Embryonic facial prominence (tissue), 1 donor: ENCODE results near the gene IQGAP3.
A peak's percentile ranks its signal among the peaks of the same experiment; 100 is the strongest.
"Not testable (repeated sequence)": the region's sequence is repeated elsewhere in the genome, so short reads cannot be mapped to it uniquely, and the experiment has no call there.

Source experiments
- DNase-seq: peaks from one replicate; pipeline ENCODE4 v3.0.0-alpha.2; 2016; ENCODE audit errors: extremely low spot score

Gene IQGAP3

GRCh38 chr1:156572663-156573018, 276 bp upstream of the IQGAP3 start:
- no peak for DNase-seq

- peak; percentile 43 for DNase-seq
Observed at GRCh38 chr1:156571261-156571852, 1.0 kb downstream of the IQGAP3 start.

- no peak for DNase-seq
Observed at GRCh38 chr1:156566436-156566835, 5.9 kb downstream of the IQGAP3 start.

GRCh38 chr1:156565519-156565918, 6.8 kb downstream of the IQGAP3 start:
- DNase-seq: no peak

GRCh38 chr1:156560585-156561163, 11.7 kb downstream of the IQGAP3 start:
- DNase-seq: no peak

DNA sequence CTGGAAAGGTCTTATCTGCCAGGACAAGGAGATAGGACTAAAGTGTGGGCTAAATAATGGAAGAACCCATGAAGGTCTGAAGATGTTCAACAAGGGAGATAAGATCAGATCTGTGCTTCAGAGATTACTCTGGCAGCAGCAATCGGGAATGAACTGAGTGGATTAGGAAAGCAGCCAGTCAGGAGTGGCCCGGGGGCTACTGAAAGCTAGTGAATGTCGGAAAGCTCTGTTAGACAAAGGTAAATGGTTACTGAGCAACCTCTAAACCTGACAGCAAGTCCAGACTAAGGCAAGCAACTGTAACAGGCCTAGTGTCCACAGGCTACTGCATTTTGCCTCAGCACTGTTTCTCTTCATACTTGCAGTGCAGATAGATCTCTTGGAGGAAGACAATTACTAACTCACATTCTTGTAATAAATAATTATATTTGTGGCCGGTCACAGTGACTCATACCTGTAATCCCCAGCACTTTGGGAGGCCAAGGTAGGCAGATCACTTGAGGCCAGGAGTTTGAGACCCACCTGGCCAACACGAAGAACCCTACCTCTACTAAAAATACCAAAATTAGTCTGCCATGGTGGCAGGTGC, 12.5 kb downstream of the IQGAP3 start:
- no peak for DNase-seq

DNA sequence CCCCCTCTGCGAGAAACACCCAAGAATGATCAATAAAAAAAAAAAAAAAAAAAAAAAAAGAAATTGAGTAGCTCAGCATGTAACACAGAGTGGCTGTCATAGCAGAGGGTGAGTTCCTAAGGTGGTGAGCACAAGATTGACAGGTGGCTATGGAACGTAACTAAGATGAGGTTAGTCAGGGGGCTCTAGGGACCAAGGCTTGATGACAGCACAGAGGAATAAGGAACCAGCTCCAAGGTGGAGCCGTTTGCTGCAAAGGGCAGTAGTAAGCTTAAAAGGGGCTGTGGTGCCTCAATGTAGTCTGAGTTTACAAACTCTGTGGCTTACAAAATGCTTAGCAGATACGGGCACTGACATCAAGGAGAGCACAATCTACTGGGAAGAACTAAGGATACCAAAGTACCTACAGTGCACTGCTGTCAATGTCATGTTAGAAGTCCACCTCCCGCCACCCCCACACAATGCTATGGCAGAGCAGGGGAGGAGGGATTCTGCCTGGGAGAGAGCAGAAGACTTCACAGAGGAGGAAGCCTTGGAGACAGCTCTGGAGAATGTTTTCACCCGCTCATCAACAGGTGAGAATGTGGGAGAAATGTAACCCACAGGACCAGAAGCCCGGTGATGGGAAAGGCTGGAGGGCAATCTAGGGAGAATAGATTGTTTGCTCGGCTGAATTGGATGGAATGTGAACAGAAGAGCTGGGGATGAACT, 13.1 kb downstream of the IQGAP3 start:
- DNase-seq: no peak

GRCh38 chr1:156556354-156556753, 16.0 kb downstream of the IQGAP3 start:
- DNase-seq: no peak

- no peak for DNase-seq
Observed at GRCh38 chr1:156555715-156556114, 16.6 kb downstream of the IQGAP3 start.

DNA sequence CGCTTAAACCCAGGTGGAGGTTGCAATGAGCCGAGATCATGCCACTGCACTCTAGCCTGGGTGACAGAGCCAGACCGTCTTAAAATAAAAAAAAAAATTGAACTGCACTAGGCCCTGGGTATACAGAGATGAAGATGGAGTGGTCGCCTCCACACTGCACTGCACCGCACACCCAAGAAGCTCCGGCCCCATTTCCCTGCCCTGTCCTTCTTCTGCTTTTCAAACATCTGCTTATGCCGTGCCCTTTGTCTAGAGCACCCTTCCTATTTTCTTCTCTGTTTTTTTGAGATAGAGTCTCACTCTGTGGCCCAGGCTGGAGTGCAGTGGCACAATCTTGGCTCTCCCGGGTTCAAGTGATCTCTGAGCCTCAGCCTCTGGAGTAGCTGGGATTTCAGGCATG, 17.4 kb downstream of the IQGAP3 start:
- DNase-seq: no peak

DNA sequence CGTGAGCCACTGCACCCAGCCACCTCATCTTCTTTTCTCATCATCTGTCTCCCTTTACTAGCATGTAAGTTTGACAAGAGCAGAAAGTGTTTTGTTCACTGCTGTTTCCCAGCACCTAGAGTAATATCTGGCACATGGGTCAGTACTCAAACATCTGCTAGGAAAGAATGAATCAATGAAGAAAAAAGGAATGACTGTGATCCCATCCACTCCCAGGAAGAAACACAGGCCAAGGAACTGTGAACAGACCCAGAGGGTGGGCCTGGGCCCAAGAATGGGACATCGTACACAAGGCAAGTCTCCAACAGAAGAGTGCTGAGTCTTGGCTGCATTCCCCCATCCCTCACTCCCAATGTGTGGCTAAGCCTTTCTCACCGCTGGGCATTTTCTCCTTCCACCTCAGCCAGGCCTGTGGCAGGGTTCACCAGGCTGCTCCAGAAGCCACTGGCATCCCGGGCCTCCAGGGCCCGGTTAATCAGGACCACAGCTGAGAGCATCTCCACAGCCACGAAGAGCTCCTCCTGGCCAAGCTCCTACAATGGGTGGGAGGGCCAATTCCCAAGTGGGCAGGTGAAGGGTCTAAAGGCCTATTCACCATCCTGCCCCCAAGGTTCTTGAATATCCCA, 18.4 kb downstream of the IQGAP3 start:
- DNase-seq: no peak

DNA sequence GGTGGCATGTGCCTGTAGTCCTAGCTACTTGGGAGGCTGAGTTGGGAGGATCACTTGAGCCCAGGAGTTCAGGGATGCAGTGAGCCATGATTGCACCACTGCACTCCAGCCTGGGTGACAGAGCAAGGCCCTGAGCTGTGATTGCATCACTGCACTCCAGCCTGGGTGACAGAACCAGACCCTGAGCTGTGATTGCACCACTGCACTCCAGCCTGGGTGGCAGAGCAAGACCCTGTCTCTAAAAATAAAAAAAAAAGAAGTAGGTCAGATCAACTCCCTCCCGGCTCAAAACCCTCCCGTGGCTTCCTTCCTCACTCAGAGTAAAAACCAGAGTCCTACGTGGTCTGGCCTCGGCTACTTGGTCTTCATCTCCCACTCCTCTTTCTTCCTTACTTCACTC, 19.4 kb downstream of the IQGAP3 start:
- DNase-seq: not testable (repeated sequence)

GRCh38 chr1:156552518-156552917, 19.8 kb downstream of the IQGAP3 start:
- no peak for DNase-seq

DNA sequence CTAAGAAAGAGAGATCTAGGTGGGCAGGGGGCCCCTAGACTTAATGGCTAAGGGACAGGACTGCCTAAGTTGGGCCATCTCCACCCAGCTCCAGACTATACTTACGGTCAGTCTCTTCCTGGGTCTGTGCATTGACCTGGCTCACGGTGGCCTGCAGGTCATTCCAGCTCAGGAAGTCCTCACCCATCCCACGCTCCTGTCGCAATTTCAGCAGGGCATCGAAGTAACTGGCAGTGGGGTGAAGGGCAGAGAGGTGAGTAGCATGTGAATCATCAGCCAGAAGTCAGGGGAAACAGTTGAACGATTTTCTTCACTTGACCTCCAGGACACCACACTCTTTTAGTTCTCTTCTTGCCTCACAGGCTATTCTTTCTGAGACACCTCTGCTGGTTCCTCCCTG, 20.5 kb downstream of the IQGAP3 start:
- DNase-seq: no peak

DNA sequence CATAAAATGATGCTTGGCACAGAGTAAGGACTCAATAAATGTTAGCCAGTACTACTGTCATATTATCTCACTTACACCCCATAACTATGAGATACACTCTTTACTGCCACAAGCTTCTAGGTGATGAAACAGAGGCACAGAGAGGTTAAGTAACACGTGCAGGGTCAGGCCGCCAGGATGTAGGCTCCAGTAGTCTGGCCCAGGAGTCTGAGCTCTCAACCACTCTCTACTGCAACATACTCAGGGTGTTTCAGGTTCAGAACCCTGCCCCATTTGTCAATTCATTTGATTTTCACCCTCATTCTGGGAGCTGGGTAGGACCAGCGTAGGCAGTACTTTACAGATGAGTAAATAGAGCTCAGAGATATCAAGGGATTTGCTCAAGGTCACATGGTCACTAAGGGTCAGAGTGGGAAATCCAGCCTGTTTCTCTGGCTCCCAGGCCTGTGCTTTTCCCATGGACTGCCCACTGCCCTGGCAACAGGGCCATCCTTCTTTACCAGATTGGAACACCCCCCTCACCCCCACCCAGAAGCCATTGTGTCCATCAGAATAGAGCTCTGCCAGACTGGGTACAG, 21.2 kb downstream of the IQGAP3 start:
- no peak for DNase-seq

DNA sequence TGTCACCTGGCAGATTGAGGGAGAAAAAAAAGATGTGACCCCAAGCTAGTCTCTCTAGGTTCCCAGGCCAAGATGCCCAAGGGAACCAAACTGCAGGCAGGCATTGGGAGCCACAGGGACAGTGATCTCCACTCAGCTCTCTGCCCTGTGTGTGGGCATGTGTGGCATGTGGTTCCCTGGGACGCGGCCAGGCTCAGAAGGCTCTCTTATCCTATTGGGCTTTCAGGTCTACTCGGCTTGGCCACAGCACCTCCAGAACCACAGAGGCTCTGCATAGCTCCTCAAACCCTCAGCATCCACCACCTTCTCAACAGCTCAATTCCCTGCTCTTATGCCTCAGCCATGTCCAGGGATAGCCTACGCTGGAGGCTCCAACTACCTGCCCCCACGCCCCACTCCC, 22.0 kb downstream of the IQGAP3 start:
- DNase-seq: no peak

- no peak for DNase-seq
Observed at GRCh38 chr1:156549831-156550230, 22.5 kb downstream of the IQGAP3 start.

DNA sequence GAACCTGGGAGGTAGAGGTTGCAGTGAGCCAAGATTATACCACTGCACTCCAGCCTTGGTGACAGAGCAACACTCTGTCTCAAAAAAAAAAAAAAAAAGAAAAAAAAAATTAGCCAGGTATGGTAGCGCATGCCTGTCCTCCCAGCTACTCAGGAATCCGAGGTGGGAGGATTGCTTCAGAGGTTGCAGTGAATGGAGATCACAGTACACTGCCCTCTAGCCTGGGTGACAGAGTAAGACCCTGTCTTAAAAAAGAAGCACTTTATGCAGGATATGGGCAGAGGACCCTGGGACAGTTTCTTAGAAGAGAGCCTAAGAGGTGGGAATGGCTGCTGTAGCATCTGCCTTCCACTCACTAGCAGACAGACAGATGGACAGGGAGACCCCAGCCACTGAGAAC, 23.0 kb downstream of the IQGAP3 start:
- DNase-seq: no peak

DNA sequence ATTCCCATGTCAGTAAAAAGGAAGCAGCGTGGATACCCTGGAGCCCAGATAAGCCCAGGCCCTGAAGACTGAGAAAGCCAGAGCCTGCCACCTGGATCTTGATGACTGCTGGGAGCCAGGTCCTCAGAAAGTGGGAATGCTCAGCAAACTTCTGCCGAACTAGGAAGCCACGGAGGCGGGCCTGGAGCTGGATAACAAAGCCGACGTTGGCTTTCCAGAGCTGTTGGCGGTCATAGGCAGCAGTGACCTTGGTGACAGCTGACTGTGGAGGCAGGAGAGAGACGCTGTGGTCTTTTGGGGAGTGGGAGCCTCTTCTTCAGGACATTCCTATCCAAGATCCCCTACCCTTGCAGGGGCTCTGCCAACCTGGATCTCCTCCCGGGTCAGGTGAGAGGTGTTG, 24.4 kb downstream of the IQGAP3 start:
- no peak for DNase-seq

GRCh38 chr1:156547434-156547833, 24.9 kb downstream of the IQGAP3 start:
- no peak for DNase-seq

DNA sequence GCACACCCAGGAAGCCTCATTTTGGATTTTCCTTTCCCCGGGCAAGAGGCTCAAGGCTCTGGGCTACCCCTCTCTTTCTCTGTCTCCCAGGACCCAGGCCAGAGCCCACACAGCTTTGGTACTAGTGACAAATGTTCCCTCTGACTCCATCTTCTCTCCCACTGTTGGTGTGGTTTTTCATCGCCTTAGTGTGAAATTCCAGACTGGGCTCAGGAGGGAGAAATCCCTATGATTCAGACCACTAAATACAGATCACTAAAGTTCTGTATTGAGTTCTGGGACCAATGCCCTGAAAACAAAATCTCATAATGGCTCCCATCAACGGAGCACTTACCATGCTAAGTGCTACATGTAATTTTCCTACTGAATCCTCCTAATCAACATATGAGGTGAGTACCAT, 26.1 kb downstream of the IQGAP3 start:
- no peak for DNase-seq

- DNase-seq: no peak
Observed at GRCh38 chr1:156544592-156545102, 27.7 kb downstream of the IQGAP3 start.
